HG03439 (cell line): Measurements from ENCODE around the gene TGFB3.

Experiments
- ATAC-seq: cut with Tn5 transposase; IDR thresholded peaks from one replicate; pipeline ENCODE4 v1.9.1; 2021; ENCODE audit warnings: mild to moderate bottlenecking, moderate library complexity; ENCODE audit not compliant: unreplicated experiment

Gene TGFB3

GRCh38 chr14:75987201-75987970, 5.6 kb upstream of the TGFB3 start:
- no peak for ATAC-seq

GRCh38 chr14:75986439-75986765, 4.6 kb upstream of the TGFB3 start:
- ATAC-seq = no peak

- peak; percentile 65 for ATAC-seq
These were observed 4.0 kb upstream of the TGFB3 start, which contains the start of gene IFT43 for GRCh38 chr14:75985618-75986438. Gene IFT43 (plus strand): TSS chr14:75985763. CDS start chr14:75985787, 24 bp downstream.

- ATAC-seq = no peak
These were observed 2.9 kb upstream of the TGFB3 start for GRCh38 chr14:75984674-75985073.

GRCh38 chr14:75983019-75983358, 1.2 kb upstream of the TGFB3 start:
- ATAC-seq = no peak

GRCh38 chr14:75982266-75983018, 647 bp upstream of the TGFB3 start:
- ATAC-seq = no peak

- ATAC-seq = no peak
These were observed 939 bp downstream of the TGFB3 start for GRCh38 chr14:75980856-75981255.

- ATAC-seq = no peak
These were observed 1.9 kb downstream of the TGFB3 start for GRCh38 chr14:75979648-75980565.

- ATAC-seq = no peak
These were observed 2.7 kb downstream of the TGFB3 start for GRCh38 chr14:75979071-75979571.

GRCh38 chr14:75978249-75978731, 3.5 kb downstream of the TGFB3 start:
- no peak for ATAC-seq

GRCh38 chr14:75977582-75977943, 4.2 kb downstream of the TGFB3 start:
- no peak for ATAC-seq

- no peak for ATAC-seq
These were observed 4.8 kb downstream of the TGFB3 start for GRCh38 chr14:75976826-75977581.

- no peak for ATAC-seq
These were observed 8.9 kb downstream of the TGFB3 start for GRCh38 chr14:75972801-75973421.

- ATAC-seq = no peak
These were observed 10.3 kb downstream of the TGFB3 start for GRCh38 chr14:75971509-75971908.

GRCh38 chr14:75970989-75971388, 10.8 kb downstream of the TGFB3 start:
- ATAC-seq = no peak

- no peak for ATAC-seq
These were observed 11.9 kb downstream of the TGFB3 start for GRCh38 chr14:75969891-75970290.

- ATAC-seq = no peak
These were observed 12.7 kb downstream of the TGFB3 start for GRCh38 chr14:75969126-75969525.

- no peak for ATAC-seq
These were observed 13.3 kb downstream of the TGFB3 start for GRCh38 chr14:75968456-75968855.

- ATAC-seq = no peak
These were observed 13.9 kb downstream of the TGFB3 start for GRCh38 chr14:75967866-75968265.
